K562 (cell line): Measurements from ENCODE around the gene LPCAT3. TPM values are rescaled to one million over a fixed set of nuclear protein-coding genes. Genes with fewer than 3 reads are reported as not detected.

ENCODE experiments used
- CTCF ChIP-seq, 3 experiments: IDR thresholded peaks in 2 of 3; conservative IDR thresholded peaks in 1 of 3; 2 replicates each; pipeline ENCODE4 v1.5.1; 2011 to 2012; ENCODE audit warnings: low read length in 3 of 3, mild to moderate bottlenecking in 3 of 3, control low read depth in 2 of 3, improper control_type of control experiment in 1 of 3, inconsistent platforms in 1 of 3, low read depth in 1 of 3, mixed read lengths in 1 of 3, moderate library complexity in 1 of 3; ENCODE audit not compliant: insufficient read depth in 2 of 3
- ETS2 ChIP-seq: IDR thresholded peaks from 2 replicates; pipeline ENCODE4 v1.6.1; 2016; ENCODE audit warnings: borderline replicate concordance, missing genetic modification characterization, mild to moderate bottlenecking, moderate library complexity, missing compliant biosample characterization; ENCODE audit not compliant: poor library complexity, severe bottlenecking
- GMEB1 ChIP-seq: fragments of 250-450 bp; sonication (Bioruptor Pico); IDR thresholded peaks from 2 replicates; pipeline ENCODE4 v1.4.0; 2020; ENCODE audit warnings: mild to moderate bottlenecking
- HDAC3 ChIP-seq: fragments of 450-650 bp; IDR thresholded peaks from 2 replicates; pipeline ENCODE4 v1.6.1; 2018; ENCODE audit warnings: borderline replicate concordance, mild to moderate bottlenecking, moderate library complexity; ENCODE audit not compliant: partially characterized antibody
- NKRF ChIP-seq: fragments of 450-650 bp; IDR thresholded peaks from 2 replicates; pipeline ENCODE4 v1.6.1; 2016; ENCODE audit warnings: borderline replicate concordance
- POLR3A ChIP-seq: IDR thresholded peaks from 2 replicates; pipeline ENCODE4 v1.6.1; 2011; ENCODE audit warnings: borderline replicate concordance, mild to moderate bottlenecking, moderate library complexity; ENCODE audit not compliant: insufficient read length, insufficient read depth; ENCODE audit errors: extremely low read depth
- PRPF4 ChIP-seq: fragments of 200-400 bp; formaldehyde crosslinking; IDR thresholded peaks from one replicate; pipeline ENCODE4 v1.6.1; 2017; ENCODE audit warnings: low read length, low read depth, mild to moderate bottlenecking; ENCODE audit not compliant: insufficient read depth, poor library complexity, severe bottlenecking
- PTBP1 ChIP-seq: fragments of 200-400 bp; formaldehyde crosslinking; IDR thresholded peaks from 2 replicates; pipeline ENCODE4 v1.6.1; 2017; ENCODE audit warnings: low read depth, low read length
- RB1 ChIP-seq: fragments of 450-650 bp; IDR thresholded peaks from 2 replicates; pipeline ENCODE4 v1.6.1; 2017; ENCODE audit warnings: low read depth, mild to moderate bottlenecking
- TRIM24 ChIP-seq, 2 experiments: fragments of 450-650 bp; IDR thresholded peaks; 2 replicates each; pipeline ENCODE4 v1.6.1; 2016
- ZBTB12 ChIP-seq: fragments of 250-450 bp; sonication (Bioruptor Pico); IDR thresholded peaks from 2 replicates; pipeline ENCODE4 v1.4.0; 2020
- ZNF12 ChIP-seq: sonication (generic); formaldehyde crosslinking; IDR thresholded peaks from 2 replicates; pipeline ENCODE4 v1.4.0; 2020; ENCODE audit warnings: mild to moderate bottlenecking, missing genetic modification reagents
- ZNF282 ChIP-seq: sonication (generic); formaldehyde crosslinking; IDR thresholded peaks from 2 replicates; pipeline ENCODE4 v1.8.1; 2023; ENCODE audit warnings: missing genetic modification reagents
- ZNF589 ChIP-seq: fragments of 200-800 bp; sonication (Bioruptor generic); IDR thresholded peaks from 2 replicates; pipeline ENCODE4 v1.6.1; 2016; ENCODE audit warnings: low read depth, missing genetic modification characterization, missing compliant biosample characterization
- ZNF76 ChIP-seq: fragments of 250-450 bp; sonication (Bioruptor Pico); IDR thresholded peaks from 2 replicates; pipeline ENCODE4 v1.4.0; 2020; ENCODE audit warnings: mild to moderate bottlenecking, moderate library complexity, borderline replicate concordance
- polyA plus RNA-seq, 8 experiments: library from polyadenylated mRNA; depleted of rRNA in 4 of 8; stranded (reverse) in 5 of 8; unstranded in 3 of 8; fragments of >200 nt; fragmentation: Nextera tagmentation in 2 of 8; fragmentation: Illumina TruSeq in 1 of 8; extraction: Ambion mirVana in 2 of 8; extraction: Trizol in 1 of 8; gene quantifications; 2 replicates each; pipeline versions ENCODE4 v1.2.1 to v1.2.3, GENCODE V29; 2011 to 2014; ENCODE audit warnings: inconsistent platforms in 1 of 8, missing spikeins in 1 of 8
- total RNA-seq, 7 experiments: library from RNA; depleted of rRNA in 6 of 7; stranded (reverse); fragments of >200 nt in 6 of 7; fragmentation: Illumina TruSeq in 2 of 7; extraction: Trizol in 2 of 7; gene quantifications; 2 replicates each; pipeline versions ENCODE4 v1.2.1 to v1.2.3, GENCODE V29; 2011 to 2021; ENCODE audit warnings: low replicate concordance in 1 of 7
- TF ChIP-seq, protein P1 (sequence below): sonication (generic); formaldehyde crosslinking; IDR thresholded peaks from 2 replicates; pipeline ENCODE4 v1.5.0; 2020; ENCODE audit warnings: missing genetic modification reagents
- TF ChIP-seq, protein P2 (sequence below): sonication (generic); formaldehyde crosslinking; IDR thresholded peaks from 2 replicates; pipeline ENCODE4 v1.8.0; 2022; ENCODE audit warnings: missing genetic modification reagents, mild to moderate bottlenecking, moderate library complexity, borderline replicate concordance

The LPCAT3 gene
- total and polyA plus RNA-seq, 9 of the 15 experiments (the other 6 are each of a cell fraction or from before 2014, with no cell fraction given), result 4.9 to 52.5 (median 25.3) TPM

- TF ChIP-seq ZBTB12 (CRISPR knock-in tag) (peak; percentile 52; the same call in 1 of the 2 replicates), HDAC3 (peak; percentile 72), ETS2 (tag) (no peak), RB1 (peak; percentile 66), PRPF4 (no peak), ZNF589 (CRISPR knock-in tag) (0 out of 2 replicates have a peak, but pooled peaks have one; percentile 10), GMEB1 (CRISPR knock-in tag) (no peak), NKRF (peak; percentile 47; the same call in 1 of the 2 replicates), ZNF12 (CRISPR knock-in tag) (no peak; the same call in 1 of the 2 replicates), ZNF282 (CRISPR knock-in tag) (no peak), TRIM24 (IDR thresholded peaks at IDR 0.05) (no peak), ZNF76 (CRISPR knock-in tag) (no peak; the same call in 1 of the 2 replicates), POLR3A (no peak), CTCF (IDR thresholded peaks at IDR 0.05 in 2 of 3, conservative IDR thresholded peaks at IDR 0.05 in 1 of 3; ENCODE audit: insufficient read depth in 2 of 3, low read depth in 1 of 3, low read length in 3 of 3) (peak in 1 of 3 experiments; percentile 1; a peak in 1 of 6 replicates), PTBP1 (peak; percentile 93; the same call in 1 of the 2 replicates)
- TF ChIP-seq, protein P1, sequence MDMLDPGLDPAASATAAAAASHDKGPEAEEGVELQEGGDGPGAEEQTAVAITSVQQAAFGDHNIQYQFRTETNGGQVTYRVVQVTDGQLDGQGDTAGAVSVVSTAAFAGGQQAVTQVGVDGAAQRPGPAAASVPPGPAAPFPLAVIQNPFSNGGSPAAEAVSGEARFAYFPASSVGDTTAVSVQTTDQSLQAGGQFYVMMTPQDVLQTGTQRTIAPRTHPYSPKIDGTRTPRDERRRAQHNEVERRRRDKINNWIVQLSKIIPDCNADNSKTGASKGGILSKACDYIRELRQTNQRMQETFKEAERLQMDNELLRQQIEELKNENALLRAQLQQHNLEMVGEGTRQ (CRISPR knock-in tag), result no peak
- TF ChIP-seq, protein P2, sequence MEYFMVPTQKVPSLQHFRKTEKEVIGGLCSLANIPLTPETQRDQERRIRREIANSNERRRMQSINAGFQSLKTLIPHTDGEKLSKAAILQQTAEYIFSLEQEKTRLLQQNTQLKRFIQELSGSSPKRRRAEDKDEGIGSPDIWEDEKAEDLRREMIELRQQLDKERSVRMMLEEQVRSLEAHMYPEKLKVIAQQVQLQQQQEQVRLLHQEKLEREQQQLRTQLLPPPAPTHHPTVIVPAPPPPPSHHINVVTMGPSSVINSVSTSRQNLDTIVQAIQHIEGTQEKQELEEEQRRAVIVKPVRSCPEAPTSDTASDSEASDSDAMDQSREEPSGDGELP (CRISPR knock-in tag), result peak; percentile 71; the same call in 1 of the 2 replicates
Observed at GRCh38 chr12:6943722-6944380, 74.4 kb downstream of the LPCAT3 start, which contains the start of the genes C12orf57 and RNU7-1 (continued).
